RWPE2 (cell line): ENCODE data around the gene F2R.

Experiments used
- ATAC-seq: fragments of 200-7000 bp; cut with Tn5 transposase; 3 replicates; pipeline ENCODE4 v1.9.1; 2021; ENCODE audit warnings: low read depth
- DNase-seq: peaks from one replicate; pipeline ENCODE4 v3.0.0-alpha.2; 2020; ENCODE audit warnings: low spot score
- H3K27ac ChIP-seq: fragments of 450-650 bp; 2 replicates; pipeline ENCODE4 v1.5.1; 2017; ENCODE audit warnings: mild to moderate bottlenecking; ENCODE audit not compliant: poor library complexity, severe bottlenecking
- H3K27me3 ChIP-seq: fragments of 250-450 bp; sonication (Bioruptor Pico); 2 replicates; pipeline ENCODE4 v1.5.1; 2021; ENCODE audit warnings: mild to moderate bottlenecking, moderate library complexity; ENCODE audit not compliant: insufficient read depth, poor library complexity, severe bottlenecking
- H3K36me3 ChIP-seq: fragments of 250-450 bp; sonication (Bioruptor Pico); 2 replicates; pipeline ENCODE4 v1.5.1; 2020; ENCODE audit warnings: low read depth, mild to moderate bottlenecking, moderate library complexity
- H3K4me1 ChIP-seq: fragments of 250-450 bp; sonication (Bioruptor Pico); 2 replicates; pipeline ENCODE4 v1.5.1; 2021; ENCODE audit warnings: mild to moderate bottlenecking, moderate library complexity; ENCODE audit not compliant: insufficient read depth, poor library complexity, severe bottlenecking
- H3K4me3 ChIP-seq: fragments of 250-450 bp; sonication (Bioruptor Pico); 2 replicates; pipeline ENCODE4 v1.5.1; 2021; ENCODE audit warnings: mild to moderate bottlenecking, moderate library complexity; ENCODE audit not compliant: severe bottlenecking
- H3K9me3 ChIP-seq: fragments of 250-450 bp; sonication (Bioruptor Pico); 2 replicates; pipeline ENCODE4 v1.5.1; 2021; ENCODE audit warnings: mild to moderate bottlenecking, moderate library complexity; ENCODE audit not compliant: severe bottlenecking
- CTCF ChIP-seq: fragments of 450-650 bp; IDR thresholded peaks from one replicate; pipeline ENCODE4 v1.5.1; 2017; ENCODE audit warnings: mild to moderate bottlenecking, moderate library complexity; ENCODE audit not compliant: poor library complexity, severe bottlenecking

The F2R gene

DNA sequence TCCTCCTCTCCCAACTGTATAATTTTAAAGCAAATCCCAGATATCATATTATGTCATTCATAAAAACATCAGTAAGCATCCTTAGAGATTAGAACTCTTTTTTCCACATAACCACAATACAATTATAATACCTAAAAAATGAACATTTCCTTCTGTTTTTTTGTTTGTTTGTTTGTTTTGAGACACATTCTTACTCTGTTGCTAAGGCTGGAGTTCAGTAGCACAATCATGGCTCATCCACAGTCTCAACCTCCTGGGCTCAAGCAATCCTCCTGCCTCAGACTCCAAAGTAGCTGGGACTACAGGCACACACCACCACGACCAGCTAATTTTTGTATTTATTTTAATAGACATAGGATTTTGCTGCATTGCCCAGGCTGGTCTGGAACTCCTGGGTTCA is 8.0 kb downstream of the F2R start:
- H3K4me1 ChIP-seq = no peaks in the 10 kb centered on the region
- peaks cover 2% of the 10 kb centered on the region for H3K9me3 ChIP-seq
- no peaks in the 10 kb centered on the region for H3K27me3 ChIP-seq
- ATAC-seq (no peak), DNase-seq (no peak)
- H3K4me3 ChIP-seq = no peak overlapping the region
- no peaks in the 10 kb centered on the region for H3K36me3 ChIP-seq
- TF ChIP-seq CTCF = no peak
- H3K27ac ChIP-seq = no peak overlapping the region

DNA sequence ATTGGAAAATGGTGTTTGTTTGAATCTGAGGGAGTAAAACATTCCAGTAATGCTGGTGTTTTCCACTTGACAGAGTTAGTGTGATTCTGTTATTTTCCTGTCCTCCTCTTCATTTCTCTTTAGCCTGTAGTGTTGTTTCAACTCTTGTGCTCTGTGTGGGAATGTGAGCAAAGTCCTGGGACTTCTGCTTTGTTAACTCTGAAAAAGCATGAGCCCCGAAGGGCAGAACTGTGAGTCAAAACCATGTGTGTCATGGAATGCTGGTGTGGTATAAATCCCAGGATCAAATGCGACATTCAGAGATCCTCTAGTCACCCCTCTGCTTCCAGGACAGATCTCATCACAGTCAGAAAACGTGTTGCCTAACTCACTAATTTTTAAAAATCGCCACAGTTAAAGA is 8.9 kb downstream of the F2R start:
- no peak overlapping the region for H3K27ac ChIP-seq
- H3K36me3 ChIP-seq = peaks cover 6% of the 10 kb centered on the region; the same call in 1 of the 2 replicates
- no peak for DNase-seq

GRCh38 chr5:76728965-76729364 is 13.0 kb downstream of the F2R start:
- TF ChIP-seq CTCF = no peak

More for the DNA sequence above, 8.9 kb downstream of the F2R start:
- ATAC-seq = peak; percentile 19; the same call in 1 of the 3 replicates
- no peaks in the 10 kb centered on the region for H3K27me3 ChIP-seq
- H3K4me3 ChIP-seq = no peak overlapping the region
- H3K9me3 ChIP-seq = peaks cover 9% of the 10 kb centered on the region
- H3K4me1 ChIP-seq = no peaks in the 10 kb centered on the region
- no peak for TF ChIP-seq CTCF

GRCh38 chr5:76729373-76730290 is 13.7 kb downstream of the F2R start:
- no peak for ATAC-seq
- no peak for TF ChIP-seq CTCF
- H3K27ac ChIP-seq = no peak overlapping the region
- DNase-seq = no peak
- H3K4me1 ChIP-seq = no peaks in the 10 kb centered on the region
- no peaks in the 10 kb centered on the region for H3K27me3 ChIP-seq
- H3K9me3 ChIP-seq = peaks cover 11% of the 10 kb centered on the region
- no peak overlapping the region for H3K4me3 ChIP-seq
- H3K36me3 ChIP-seq = peaks cover 8% of the 10 kb centered on the region

More at GRCh38 chr5:76728965-76729364, 13.0 kb downstream of the F2R start:
- DNase-seq (no peak), ATAC-seq (no peak)
- Histone ChIP-seq H3K9me3 (peaks cover 11% of the 10 kb centered on the region), H3K4me1 (no peaks in the 10 kb centered on the region), H3K27me3 (no peaks in the 10 kb centered on the region), H3K4me3 (no peak overlapping the region), H3K27ac (no peak overlapping the region), H3K36me3 (peaks cover 8% of the 10 kb centered on the region)
